ENCODE results near the gene ARX.

GRCh38 chrX:25029288-25029825, 13.6 kb upstream of the ARX start:
- no peak for TF ChIP-seq CTCF (IDR thresholded peaks at IDR 0.05)
- no peak for TF ChIP-seq POLR2A (IDR thresholded peaks at IDR 0.05)

All from body of pancreas (tissue), 4 donors.